ENCODE measurements around the gene SH2D2A. TPM values are rescaled to one million over a fixed set of nuclear protein-coding genes. Genes with fewer than 3 reads are reported as not detected.
A peak's percentile ranks its signal among the peaks of the same experiment; 100 is the strongest.

Gene SH2D2A
- total RNA-seq, 2 donors from 2014 or later, result 2.4 to 7.7 TPM

DNA sequence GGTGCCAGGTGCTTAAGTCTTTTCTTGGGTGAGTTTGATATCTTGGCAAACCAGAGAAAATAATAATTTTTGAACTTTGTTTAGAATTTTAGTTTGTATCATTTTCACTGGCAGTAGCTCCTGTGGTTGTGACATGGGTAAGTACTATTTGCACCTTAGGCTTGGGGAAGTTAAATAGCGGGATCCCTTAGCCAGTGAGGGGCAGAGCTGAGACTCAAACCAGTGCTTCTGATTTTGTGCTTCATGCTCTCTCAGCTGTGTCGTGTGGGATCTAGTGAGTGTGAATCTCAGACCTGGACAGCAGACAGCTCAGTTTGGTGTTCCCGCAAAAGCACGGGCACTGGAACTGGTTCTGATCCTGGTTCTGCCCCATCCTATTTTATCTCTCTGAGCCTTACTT lies 39.7 kb downstream of the SH2D2A start:
- H3K27ac ChIP-seq (ENCODE audit: low read depth, low read length), result no peak overlapping the region
- H3K9ac ChIP-seq (ENCODE audit: extremely low read depth, low read length, poor library complexity, severe bottlenecking), result no peak overlapping the region
- peaks cover 26% of the 10 kb centered on the region for H3K36me3 Mint-ChIP-seq (ENCODE audit: low read depth)
- H3K4me3 Mint-ChIP-seq, result no peak overlapping the region
- peaks cover 35% of the 10 kb centered on the region for H3K36me3 ChIP-seq (ENCODE audit: control insufficient read depth, insufficient read depth, low read length)
- DNase-seq, result no peak
- no peak overlapping the region for H3K4me3 ChIP-seq (ENCODE audit: low read length)
- WGBS, 2 experiments (ENCODE audit: insufficient coverage in 1 of 2, insufficient read length in 1 of 2), result 80 to 86% methylated on average over 2 to 4 of the region's 4 CpGs
- H3K27me3 Mint-ChIP-seq (ENCODE audit: insufficient read depth), result no peaks in the 10 kb centered on the region
- no peaks in the 10 kb centered on the region for H3K9me3 ChIP-seq (ENCODE audit: control insufficient read depth, low read length)
- H3K27ac Mint-ChIP-seq, result no peak overlapping the region
- H3K4me1 ChIP-seq (ENCODE audit: control insufficient read depth, insufficient read depth, low read length), result peaks cover 7% of the 10 kb centered on the region
- no peaks in the 10 kb centered on the region for H3K27me3 ChIP-seq (ENCODE audit: control insufficient read depth, insufficient read depth, low read length, poor library complexity, severe bottlenecking)
- H3K9me3 Mint-ChIP-seq, result no peaks in the 10 kb centered on the region
- peaks cover 27% of the 10 kb centered on the region for H3K4me1 Mint-ChIP-seq
- TF ChIP-seq, protein P1, sequence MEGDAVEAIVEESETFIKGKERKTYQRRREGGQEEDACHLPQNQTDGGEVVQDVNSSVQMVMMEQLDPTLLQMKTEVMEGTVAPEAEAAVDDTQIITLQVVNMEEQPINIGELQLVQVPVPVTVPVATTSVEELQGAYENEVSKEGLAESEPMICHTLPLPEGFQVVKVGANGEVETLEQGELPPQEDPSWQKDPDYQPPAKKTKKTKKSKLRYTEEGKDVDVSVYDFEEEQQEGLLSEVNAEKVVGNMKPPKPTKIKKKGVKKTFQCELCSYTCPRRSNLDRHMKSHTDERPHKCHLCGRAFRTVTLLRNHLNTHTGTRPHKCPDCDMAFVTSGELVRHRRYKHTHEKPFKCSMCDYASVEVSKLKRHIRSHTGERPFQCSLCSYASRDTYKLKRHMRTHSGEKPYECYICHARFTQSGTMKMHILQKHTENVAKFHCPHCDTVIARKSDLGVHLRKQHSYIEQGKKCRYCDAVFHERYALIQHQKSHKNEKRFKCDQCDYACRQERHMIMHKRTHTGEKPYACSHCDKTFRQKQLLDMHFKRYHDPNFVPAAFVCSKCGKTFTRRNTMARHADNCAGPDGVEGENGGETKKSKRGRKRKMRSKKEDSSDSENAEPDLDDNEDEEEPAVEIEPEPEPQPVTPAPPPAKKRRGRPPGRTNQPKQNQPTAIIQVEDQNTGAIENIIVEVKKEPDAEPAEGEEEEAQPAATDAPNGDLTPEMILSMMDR (conservative IDR thresholded peaks at IDR 0.05), result no peak

DNA sequence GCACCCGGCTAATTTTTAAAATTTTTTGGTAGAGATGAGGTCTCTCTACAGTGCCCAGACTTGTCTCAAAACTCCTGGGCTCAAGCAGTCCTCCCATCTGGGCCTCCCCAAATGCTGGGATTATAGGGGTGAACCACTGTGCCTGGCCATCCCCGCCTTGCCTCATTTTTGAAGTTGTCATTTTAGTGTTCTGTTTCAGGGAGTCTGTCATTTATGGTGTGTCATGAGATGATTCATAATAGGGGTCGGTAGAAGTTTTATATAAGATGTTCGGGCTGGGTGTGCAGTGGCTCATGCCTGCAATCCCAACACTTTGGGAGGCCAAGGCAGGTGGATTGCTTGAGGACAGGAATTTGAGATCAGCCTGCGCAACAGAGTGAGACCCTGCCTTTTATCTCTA lies 40.8 kb downstream of the SH2D2A start:
- peaks cover 23% of the 10 kb centered on the region for H3K36me3 Mint-ChIP-seq (ENCODE audit: low read depth)

DNA sequence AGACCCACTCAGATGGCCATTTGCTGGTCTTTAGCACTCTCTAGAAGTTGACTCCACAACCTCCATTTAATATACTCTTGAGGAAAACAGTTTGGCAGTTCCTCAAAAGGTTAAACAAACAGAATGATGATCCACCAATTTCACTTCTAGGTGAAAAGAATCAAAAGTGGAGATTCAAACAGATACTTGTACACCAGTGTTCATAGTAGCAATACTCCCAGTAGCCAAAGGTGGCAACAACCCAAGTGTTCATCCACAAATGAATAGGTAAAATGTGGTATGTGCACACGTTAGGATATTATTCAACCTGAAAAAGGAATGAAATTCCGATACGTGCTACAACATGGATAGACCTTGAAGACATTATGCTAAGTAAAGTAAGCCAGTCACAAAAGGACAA lies 43.0 kb downstream of the SH2D2A start:
- Histone ChIP-seq H3K9me3 (ENCODE audit: control insufficient read depth, low read length) (no peaks in the 10 kb centered on the region), H3K4me3 (ENCODE audit: low read length) (no peak overlapping the region), H3K4me1 (ENCODE audit: control insufficient read depth, insufficient read depth, low read length) (peaks cover 7% of the 10 kb centered on the region), H3K36me3 (ENCODE audit: control insufficient read depth, insufficient read depth, low read length) (peaks cover 39% of the 10 kb centered on the region), H3K27ac (ENCODE audit: low read depth, low read length) (no peak overlapping the region), H3K27me3 (ENCODE audit: control insufficient read depth, insufficient read depth, low read length, poor library complexity, severe bottlenecking) (no peaks in the 10 kb centered on the region), H3K9ac (ENCODE audit: extremely low read depth, low read length, poor library complexity, severe bottlenecking) (no peak overlapping the region)
- Mint-ChIP-seq H3K4me3 (no peak overlapping the region), H3K27me3 (ENCODE audit: insufficient read depth) (no peaks in the 10 kb centered on the region), H3K27ac (no peak overlapping the region), H3K9me3 (no peaks in the 10 kb centered on the region), H3K4me1 (peaks cover 48% of the 10 kb centered on the region), H3K36me3 (ENCODE audit: low read depth) (peaks cover 33% of the 10 kb centered on the region)
- DNase-seq, result no peak
- TF ChIP-seq, protein P1 (conservative IDR thresholded peaks at IDR 0.05), result peak; percentile 52
- 94 to 96% methylated on average over 3 of the region's 3 CpGs for WGBS, 2 experiments (ENCODE audit: insufficient coverage in 1 of 2, insufficient read length in 1 of 2)

More for the DNA sequence above, 40.8 kb downstream of the SH2D2A start:
- 94 to 97% methylated on average over 3 to 5 of the region's 5 CpGs for WGBS, 2 experiments (ENCODE audit: insufficient coverage in 1 of 2, insufficient read length in 1 of 2)
- Mint-ChIP-seq H3K9me3 (no peaks in the 10 kb centered on the region), H3K27ac (no peak overlapping the region), H3K27me3 (ENCODE audit: insufficient read depth) (no peaks in the 10 kb centered on the region), H3K4me1 (peaks cover 34% of the 10 kb centered on the region), H3K4me3 (no peak overlapping the region)
- H3K27me3 ChIP-seq (ENCODE audit: control insufficient read depth, insufficient read depth, low read length, poor library complexity, severe bottlenecking), result no peaks in the 10 kb centered on the region
- peaks cover 7% of the 10 kb centered on the region for H3K4me1 ChIP-seq (ENCODE audit: control insufficient read depth, insufficient read depth, low read length)
- TF ChIP-seq, protein P1 (conservative IDR thresholded peaks at IDR 0.05), result no peak
- DNase-seq, result no peak
- no peak overlapping the region for H3K4me3 ChIP-seq (ENCODE audit: low read length)
- no peak overlapping the region for H3K27ac ChIP-seq (ENCODE audit: low read depth, low read length)
- no peak overlapping the region for H3K9ac ChIP-seq (ENCODE audit: extremely low read depth, low read length, poor library complexity, severe bottlenecking)
- no peaks in the 10 kb centered on the region for H3K9me3 ChIP-seq (ENCODE audit: control insufficient read depth, low read length)
- peaks cover 31% of the 10 kb centered on the region for H3K36me3 ChIP-seq (ENCODE audit: control insufficient read depth, insufficient read depth, low read length)

Measured in endodermal cell (in vitro differentiated cells).